ENCODE measurements around the gene DYNLT2. TPM values are rescaled to one million over a fixed set of nuclear protein-coding genes. Genes with fewer than 3 reads are reported as not detected.

DYNLT2 gene
- total and polyA plus RNA-seq, 2 experiments from 2014 or later: 2.4 to 2.9 TPM

- no peak for TF ChIP-seq CTCF (IDR thresholded peaks at IDR 0.05; ENCODE audit: low read depth, low read length)
- Histone ChIP-seq H3K27ac (no peak overlapping the region), H3K4me1 (ENCODE audit: low read depth) (no peaks in the 10 kb centered on the region), H3K4me3 (no peak overlapping the region), H3K9me3 (ENCODE audit: low read depth) (no peaks in the 10 kb centered on the region), H3K27me3 (no peaks in the 10 kb centered on the region), H3K36me3 (no peaks in the 10 kb centered on the region)
- no peak for DNase-seq (ENCODE audit: low read depth in 1 of 2, low spot score in 1 of 2)
Observed at GRCh38 chr6:169782966-169783365, 31.6 kb upstream of the DYNLT2 start.

GRCh38 chr6:169780571-169781091 is 29.3 kb upstream of the DYNLT2 start:
- no peaks in the 10 kb centered on the region for H3K9me3 ChIP-seq (ENCODE audit: low read depth)
- no peak for TF ChIP-seq CTCF (IDR thresholded peaks at IDR 0.05; ENCODE audit: low read depth, low read length)
- peaks cover 4% of the 10 kb centered on the region for H3K36me3 ChIP-seq
- no peak for DNase-seq (ENCODE audit: low read depth in 1 of 2, low spot score in 1 of 2)
- H3K27me3 ChIP-seq: no peaks in the 10 kb centered on the region
- no peaks in the 10 kb centered on the region for H3K4me1 ChIP-seq (ENCODE audit: low read depth)
- H3K27ac ChIP-seq: no peak overlapping the region
- H3K4me3 ChIP-seq: no peak overlapping the region

GRCh38 chr6:169779896-169780295 is 28.5 kb upstream of the DYNLT2 start:
- no peak for TF ChIP-seq CTCF (IDR thresholded peaks at IDR 0.05; ENCODE audit: low read depth, low read length)
- Histone ChIP-seq H3K36me3 (peaks cover 4% of the 10 kb centered on the region), H3K4me1 (ENCODE audit: low read depth) (no peaks in the 10 kb centered on the region), H3K27ac (no peak overlapping the region), H3K27me3 (no peaks in the 10 kb centered on the region), H3K9me3 (ENCODE audit: low read depth) (no peaks in the 10 kb centered on the region), H3K4me3 (no peak overlapping the region)
- DNase-seq (ENCODE audit: low read depth in 1 of 2, low spot score in 1 of 2): no peak

DNA sequence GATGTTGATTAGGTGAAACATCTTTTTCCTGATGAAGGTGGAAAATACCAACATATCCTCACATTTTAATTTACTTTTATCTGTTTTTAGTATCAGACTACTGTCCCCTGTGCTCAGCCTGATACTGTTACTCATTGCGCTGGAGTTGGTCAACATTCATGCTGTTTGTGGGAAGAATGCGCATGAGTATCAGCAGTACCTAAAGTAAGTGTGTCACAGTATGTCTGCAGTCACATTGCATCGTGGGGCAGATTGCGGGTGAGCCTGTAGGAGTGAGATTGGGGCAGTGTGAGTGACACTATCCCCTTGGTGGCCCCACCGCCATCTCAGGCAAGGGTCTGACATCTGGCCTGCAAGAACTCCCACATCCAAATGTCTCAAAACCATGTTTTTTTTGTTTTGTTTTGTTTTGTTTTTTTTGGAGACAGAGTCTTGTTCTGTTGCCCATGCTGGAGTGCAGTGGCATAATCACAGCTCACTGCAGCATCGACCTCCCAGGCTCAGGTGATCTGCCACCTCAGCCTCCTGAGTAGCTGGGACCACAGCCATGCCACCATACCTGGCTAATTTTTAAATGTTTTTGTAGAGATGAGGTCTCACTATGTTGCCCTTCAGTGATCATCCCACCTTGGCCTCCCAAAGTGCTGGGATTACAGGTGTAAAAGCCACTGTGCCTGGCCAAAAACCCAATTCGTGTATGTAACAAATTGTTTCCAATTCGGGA is 27.9 kb upstream of the DYNLT2 start:
- Histone ChIP-seq H3K4me3 (no peak overlapping the region), H3K4me1 (ENCODE audit: low read depth) (no peaks in the 10 kb centered on the region), H3K36me3 (peaks cover 4% of the 10 kb centered on the region), H3K27ac (no peak overlapping the region), H3K9me3 (ENCODE audit: low read depth) (no peaks in the 10 kb centered on the region), H3K27me3 (no peaks in the 10 kb centered on the region)
- no peak for TF ChIP-seq CTCF (IDR thresholded peaks at IDR 0.05; ENCODE audit: low read depth, low read length)
- no peak for DNase-seq (ENCODE audit: low read depth in 1 of 2, low spot score in 1 of 2)

GRCh38 chr6:169778646-169779045 is 27.3 kb upstream of the DYNLT2 start:
- no peaks in the 10 kb centered on the region for H3K9me3 ChIP-seq (ENCODE audit: low read depth)
- no peak for TF ChIP-seq CTCF (IDR thresholded peaks at IDR 0.05; ENCODE audit: low read depth, low read length)
- no peak for DNase-seq (ENCODE audit: low read depth in 1 of 2, low spot score in 1 of 2)
- no peak overlapping the region for H3K27ac ChIP-seq
- no peaks in the 10 kb centered on the region for H3K4me1 ChIP-seq (ENCODE audit: low read depth)
- H3K36me3 ChIP-seq: peaks cover 4% of the 10 kb centered on the region
- no peak overlapping the region for H3K4me3 ChIP-seq
- H3K27me3 ChIP-seq: no peaks in the 10 kb centered on the region

Data from cardiac muscle cell (in vitro differentiated cells and primary cell).